ENCODE results near the gene HPDL.

Gene HPDL

GRCh38 chr1:45335855-45336324, 9.2 kb downstream of the HPDL start:
- Histone ChIP-seq H3K9me3 (ENCODE audit: severe bottlenecking) (no peaks in the 10 kb centered on the region), H3K36me3 (peaks cover 46% of the 10 kb centered on the region), H3K4me3 (ENCODE audit: low read depth, low read length) (no peak overlapping the region), H3K27ac (peak overlapping the region; percentile 78), H3K27me3 (ENCODE audit: insufficient read depth, low read depth, severe bottlenecking) (no peaks in the 10 kb centered on the region)
- TF ChIP-seq, protein P1, sequence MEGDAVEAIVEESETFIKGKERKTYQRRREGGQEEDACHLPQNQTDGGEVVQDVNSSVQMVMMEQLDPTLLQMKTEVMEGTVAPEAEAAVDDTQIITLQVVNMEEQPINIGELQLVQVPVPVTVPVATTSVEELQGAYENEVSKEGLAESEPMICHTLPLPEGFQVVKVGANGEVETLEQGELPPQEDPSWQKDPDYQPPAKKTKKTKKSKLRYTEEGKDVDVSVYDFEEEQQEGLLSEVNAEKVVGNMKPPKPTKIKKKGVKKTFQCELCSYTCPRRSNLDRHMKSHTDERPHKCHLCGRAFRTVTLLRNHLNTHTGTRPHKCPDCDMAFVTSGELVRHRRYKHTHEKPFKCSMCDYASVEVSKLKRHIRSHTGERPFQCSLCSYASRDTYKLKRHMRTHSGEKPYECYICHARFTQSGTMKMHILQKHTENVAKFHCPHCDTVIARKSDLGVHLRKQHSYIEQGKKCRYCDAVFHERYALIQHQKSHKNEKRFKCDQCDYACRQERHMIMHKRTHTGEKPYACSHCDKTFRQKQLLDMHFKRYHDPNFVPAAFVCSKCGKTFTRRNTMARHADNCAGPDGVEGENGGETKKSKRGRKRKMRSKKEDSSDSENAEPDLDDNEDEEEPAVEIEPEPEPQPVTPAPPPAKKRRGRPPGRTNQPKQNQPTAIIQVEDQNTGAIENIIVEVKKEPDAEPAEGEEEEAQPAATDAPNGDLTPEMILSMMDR (IDR thresholded peaks at IDR 0.05; ENCODE audit: low read depth, low read length), result no peak
- peak; percentile 26 for DNase-seq

GRCh38 chr1:45337630-45338325, 11.1 kb downstream of the HPDL start:
- peaks cover 44% of the 10 kb centered on the region for H3K36me3 ChIP-seq
- H3K27ac ChIP-seq, result no peak overlapping the region
- H3K9me3 ChIP-seq (ENCODE audit: severe bottlenecking), result no peaks in the 10 kb centered on the region
- no peak overlapping the region for H3K4me3 ChIP-seq (ENCODE audit: low read depth, low read length)
- no peak for DNase-seq
- TF ChIP-seq, protein P1 (IDR thresholded peaks at IDR 0.05; ENCODE audit: low read depth, low read length), result no peak
- H3K27me3 ChIP-seq (ENCODE audit: insufficient read depth, low read depth, severe bottlenecking), result no peaks in the 10 kb centered on the region

DNA sequence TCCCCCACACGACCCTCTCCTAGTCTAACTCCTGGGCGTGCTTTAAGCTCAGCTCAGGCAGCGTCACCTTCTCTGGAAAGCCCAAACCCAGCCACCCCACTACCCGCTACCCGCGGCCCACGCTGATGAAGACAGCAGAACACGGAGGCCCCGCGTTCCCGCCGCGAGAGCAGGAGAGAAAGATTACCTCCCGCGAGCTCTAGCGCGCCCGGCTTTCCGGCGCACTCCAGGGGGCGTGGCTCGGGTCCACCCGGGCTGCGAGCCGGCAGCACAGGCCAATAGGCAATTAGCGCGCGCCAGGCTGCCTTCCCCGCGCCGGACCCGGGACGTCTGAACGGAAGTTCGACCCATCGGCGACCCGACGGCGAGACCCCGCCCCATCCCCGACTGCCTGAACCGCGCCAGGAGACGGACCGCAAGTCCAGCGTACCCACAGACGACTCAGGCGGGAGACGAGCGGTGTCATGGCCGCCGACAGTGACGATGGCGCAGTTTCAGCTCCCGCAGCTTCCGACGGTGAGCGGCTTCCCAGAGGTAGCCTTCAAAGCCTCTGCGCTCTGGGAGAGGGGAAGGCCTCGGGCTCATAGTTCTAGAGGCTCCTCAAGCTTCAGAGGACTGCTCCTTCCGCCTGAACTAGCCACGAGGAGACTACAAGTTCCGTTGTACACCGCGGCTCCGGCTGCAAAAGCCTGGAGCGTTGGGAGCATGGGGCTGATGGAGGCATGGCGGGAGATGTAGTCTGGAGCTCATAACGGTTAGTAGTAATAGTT, 13.3 kb downstream of the HPDL start, which contains the start of the genes MUTYH and TOE1:
TSS of gene MUTYH (minus strand) at position 652 of the 770 bp plus-strand sequence. CDS start 5,935 bp downstream, outside the sequence.
TSS of gene TOE1 (plus strand) at position 382 of the 770 bp plus-strand sequence. CDS start at position 465, 83 bp downstream.
- DNase-seq, result peak; percentile 98
- TF ChIP-seq, protein P1 (IDR thresholded peaks at IDR 0.05; ENCODE audit: low read depth, low read length), result no peak
- Histone ChIP-seq H3K36me3 (peaks cover 52% of the 10 kb centered on the region), H3K4me3 (ENCODE audit: low read depth, low read length) (peak within 1 kb of the TSS; percentile 85), H3K27me3 (ENCODE audit: insufficient read depth, low read depth, severe bottlenecking) (no peaks in the 10 kb centered on the region), H3K27ac (peak within 1 kb of the TSS; percentile 95), H3K9me3 (ENCODE audit: severe bottlenecking) (no peaks in the 10 kb centered on the region)

DNA sequence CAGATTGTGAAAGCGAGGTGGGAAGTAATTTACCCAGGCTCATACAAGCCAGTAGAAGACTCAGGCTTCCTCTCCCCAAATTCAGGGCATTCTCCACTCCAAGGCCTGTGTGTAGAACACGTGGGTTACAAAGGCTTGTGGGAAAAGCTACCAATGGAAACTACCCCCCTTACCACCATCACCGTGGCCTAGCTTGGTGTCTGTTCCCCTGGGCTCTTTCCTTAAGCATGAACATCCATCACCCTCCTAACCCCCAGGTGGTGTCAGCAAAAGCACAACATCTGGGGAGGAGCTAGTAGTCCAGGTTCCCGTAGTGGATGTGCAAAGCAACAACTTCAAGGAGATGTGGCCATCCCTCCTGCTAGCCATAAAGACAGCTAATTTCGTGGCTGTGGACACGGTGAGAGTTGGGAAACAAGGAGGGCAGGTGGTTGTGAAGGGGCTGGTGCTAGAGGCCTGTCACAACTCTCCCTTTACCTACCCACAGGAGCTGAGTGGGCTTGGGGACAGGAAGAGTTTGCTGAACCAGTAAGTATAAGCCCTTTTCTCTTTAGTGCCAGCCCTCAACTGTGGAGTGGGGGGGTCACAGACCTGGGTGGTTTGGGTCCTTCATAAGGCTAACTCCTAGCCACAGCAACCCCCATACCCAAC, 14.2 kb downstream of the HPDL start:
- Histone ChIP-seq H3K9me3 (ENCODE audit: severe bottlenecking) (no peaks in the 10 kb centered on the region), H3K36me3 (peaks cover 56% of the 10 kb centered on the region), H3K4me3 (ENCODE audit: low read depth, low read length) (peak overlapping the region; percentile 85), H3K27me3 (ENCODE audit: insufficient read depth, low read depth, severe bottlenecking) (no peaks in the 10 kb centered on the region), H3K27ac (peak overlapping the region; percentile 95)
- TF ChIP-seq, protein P1 (IDR thresholded peaks at IDR 0.05; ENCODE audit: low read depth, low read length), result no peak
- DNase-seq, result no peak

- TF ChIP-seq, protein P1 (IDR thresholded peaks at IDR 0.05; ENCODE audit: low read depth, low read length), result no peak
- Histone ChIP-seq H3K4me3 (ENCODE audit: low read depth, low read length) (no peak overlapping the region), H3K27me3 (ENCODE audit: insufficient read depth, low read depth, severe bottlenecking) (no peaks in the 10 kb centered on the region), H3K36me3 (peaks cover 47% of the 10 kb centered on the region), H3K27ac (no peak overlapping the region), H3K9me3 (ENCODE audit: severe bottlenecking) (no peaks in the 10 kb centered on the region)
- no peak for DNase-seq
Observed at GRCh38 chr1:45344499-45344898, 17.8 kb downstream of the HPDL start.

All from WERI-Rb-1 (cell line).